Esophagus squamous epithelium (tissue), 5 donors: ENCODE measurements around the gene CD48. TPM values are rescaled to one million over a fixed set of nuclear protein-coding genes. Genes with fewer than 3 reads are reported as not detected.
A peak's percentile ranks its signal among the peaks of the same experiment; 100 is the strongest.

ENCODE experiments used
- DNase-seq: peaks from one replicate; lab custom pipeline; 2025; lab: John Stamatoyannopoulos, UW
- H3K27ac ChIP-seq, 4 donors: fragments of 200-600 bp; sonication (generic); one replicate each; pipeline ENCODE4 v1.5.1; 2016 to 2019; ENCODE audit warnings: mild to moderate bottlenecking in 1 of 4
- H3K27me3 ChIP-seq, 4 donors: fragments of 200-600 bp; sonication (generic); 1 replicate in 3 of 4; 2 replicates in 1 of 4; pipeline versions ENCODE4 v1.5.1 to v1.6.0; 2017 to 2021; ENCODE audit warnings: antibody characterized with exemption in 1 of 4
- H3K36me3 ChIP-seq, 3 donors: fragments of 200-600 bp; sonication (generic); one replicate each; pipeline ENCODE4 v1.5.1; 2016 to 2019
- H3K4me1 ChIP-seq, 3 donors: fragments of 200-600 bp; sonication (generic); one replicate each; pipeline ENCODE4 v1.5.1; 2017 to 2019
- H3K4me3 ChIP-seq, 4 donors: fragments of 200-600 bp; sonication (generic); 1 replicate in 3 of 4; 2 replicates in 1 of 4; pipeline ENCODE4 v1.5.1; 2016 to 2019; ENCODE audit warnings: mild to moderate bottlenecking in 2 of 4, moderate library complexity in 1 of 4
- H3K9me3 ChIP-seq, 3 donors: fragments of 200-600 bp; sonication (generic); one replicate each; pipeline ENCODE4 v1.5.1; 2016 to 2019
- POLR2A ChIP-seq, 4 donors: fragments of 450-650 bp; IDR thresholded peaks; one replicate each; pipeline ENCODE4 v1.6.1; 2017; ENCODE audit warnings: antibody characterized with exemption in 4 of 4, mild to moderate bottlenecking in 4 of 4, moderate library complexity in 3 of 4
- WGBS, 2 donors: methylation state at CpG; one replicate each; pipeline ENCODE4 v1.1.5; 2018; 5-methylcytosine and 5-hydroxymethylcytosine counted together
- intact Hi-C: fragments of 100-400 bp; cut with DNase I; formaldehyde crosslinking; loops from one replicate; pipeline ENCODE4 v1.15.0; 2022
- total RNA-seq, 4 donors: library from RNA; depleted of rRNA; stranded (reverse); fragments of >200 nt; gene quantifications; one replicate each; pipeline ENCODE4 v1.1.0, GENCODE V29; 2016
- TF ChIP-seq, protein P1 (sequence below), 6 experiments: fragments of 450-650 bp in 4 of 6; fragments of 200-600 bp in 2 of 6; sonication (generic) in 2 of 6; IDR thresholded peaks; one replicate each; pipeline ENCODE4 v1.5.1; 2016 to 2019; ENCODE audit warnings: antibody characterized with exemption in 6 of 6, mild to moderate bottlenecking in 4 of 6, moderate library complexity in 4 of 6
- donor health status: DM: yes; HTN: yes; CAD: no.

The CD48 gene
- total RNA-seq, 4 donors from 2014 or later, result 1.1 to 13.7 (median 5.3) TPM

DNA sequence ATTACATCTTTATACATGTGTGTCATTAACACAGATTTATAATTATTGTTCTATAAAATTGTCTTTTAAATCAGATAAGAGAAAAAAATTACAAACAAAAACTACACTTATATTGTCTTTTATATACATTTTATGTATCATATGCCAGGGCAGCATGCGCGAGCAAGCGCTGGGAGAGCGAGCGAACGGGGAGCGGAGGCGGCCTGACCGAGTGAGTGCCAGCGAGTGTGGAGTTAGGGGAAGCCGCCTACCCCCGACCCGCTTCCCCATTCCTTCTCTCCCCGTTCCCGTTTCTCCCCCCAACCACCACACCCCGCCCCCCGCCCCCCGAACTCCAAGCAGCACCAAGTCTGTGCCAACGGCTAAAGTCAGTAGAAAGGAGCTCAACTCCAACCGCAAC, 41.8 kb downstream of the CD48 start:
- intact Hi-C loops, result loop anchor here (10.0 kb wide), 2 partner anchors 165 to 285 kb away; partner anchors contain the start of gene ITLN2
- H3K4me1 ChIP-seq, result peaks cover 3 to 26% (median 4%) of the 10 kb centered on the region in 3 donors
- H3K36me3 ChIP-seq, result no peaks in the 10 kb centered on the region
- H3K27ac ChIP-seq, result no peak overlapping the region
- peaks cover 0 to 7% (median 0%) of the 10 kb centered on the region in 3 donors for H3K9me3 ChIP-seq
- 89 to 96% methylated on average over 15 to 20 of the region's 20 CpGs for WGBS, 2 donors
- DNase-seq, result no peak
- no peak overlapping the region for H3K4me3 ChIP-seq
- H3K27me3 ChIP-seq, result no peaks in the 10 kb centered on the region
- TF ChIP-seq, protein P1, sequence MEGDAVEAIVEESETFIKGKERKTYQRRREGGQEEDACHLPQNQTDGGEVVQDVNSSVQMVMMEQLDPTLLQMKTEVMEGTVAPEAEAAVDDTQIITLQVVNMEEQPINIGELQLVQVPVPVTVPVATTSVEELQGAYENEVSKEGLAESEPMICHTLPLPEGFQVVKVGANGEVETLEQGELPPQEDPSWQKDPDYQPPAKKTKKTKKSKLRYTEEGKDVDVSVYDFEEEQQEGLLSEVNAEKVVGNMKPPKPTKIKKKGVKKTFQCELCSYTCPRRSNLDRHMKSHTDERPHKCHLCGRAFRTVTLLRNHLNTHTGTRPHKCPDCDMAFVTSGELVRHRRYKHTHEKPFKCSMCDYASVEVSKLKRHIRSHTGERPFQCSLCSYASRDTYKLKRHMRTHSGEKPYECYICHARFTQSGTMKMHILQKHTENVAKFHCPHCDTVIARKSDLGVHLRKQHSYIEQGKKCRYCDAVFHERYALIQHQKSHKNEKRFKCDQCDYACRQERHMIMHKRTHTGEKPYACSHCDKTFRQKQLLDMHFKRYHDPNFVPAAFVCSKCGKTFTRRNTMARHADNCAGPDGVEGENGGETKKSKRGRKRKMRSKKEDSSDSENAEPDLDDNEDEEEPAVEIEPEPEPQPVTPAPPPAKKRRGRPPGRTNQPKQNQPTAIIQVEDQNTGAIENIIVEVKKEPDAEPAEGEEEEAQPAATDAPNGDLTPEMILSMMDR (IDR thresholded peaks at IDR 0.05), result no peak
- no peak for TF ChIP-seq POLR2A (IDR thresholded peaks at IDR 0.05)

DNA sequence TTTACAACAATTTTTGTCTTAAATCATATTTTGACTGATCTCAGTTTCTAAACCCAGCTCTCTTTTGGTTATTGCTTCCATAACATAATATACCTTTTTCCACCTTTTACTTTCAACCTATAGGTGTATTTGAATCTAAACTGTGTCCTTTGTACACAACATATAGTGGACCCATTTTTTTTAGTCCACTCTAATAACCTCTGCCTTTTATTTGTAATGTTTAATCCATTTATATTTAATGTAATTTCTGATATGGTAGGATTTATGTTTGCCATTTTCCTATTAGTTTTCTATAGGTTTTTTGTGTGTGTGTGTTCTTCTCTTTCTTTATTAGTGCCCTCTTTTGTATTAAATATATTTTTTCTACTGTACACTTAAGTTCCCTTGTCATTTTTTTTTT, 42.3 kb downstream of the CD48 start:
- Histone ChIP-seq H3K27ac (no peak overlapping the region), H3K4me3 (no peak overlapping the region), H3K36me3 (no peaks in the 10 kb centered on the region), H3K9me3 (peaks cover 0 to 7% (median 0%) of the 10 kb centered on the region in 3 donors), H3K4me1 (peaks cover 2 to 21% (median 4%) of the 10 kb centered on the region in 3 donors), H3K27me3 (no peaks in the 10 kb centered on the region)
- intact Hi-C loops, result no loop called here
- DNase-seq, result no peak
- TF ChIP-seq POLR2A (IDR thresholded peaks at IDR 0.05), result no peak
- TF ChIP-seq, protein P1 (IDR thresholded peaks at IDR 0.05), result no peak

GRCh38 chr1:160667896-160668295, 43.7 kb downstream of the CD48 start:
- TF ChIP-seq POLR2A (IDR thresholded peaks at IDR 0.05), result no peak
- TF ChIP-seq, protein P1 (IDR thresholded peaks at IDR 0.05), result no peak
- WGBS, 2 donors, result 82 to 88% methylated on average over 2 of the region's 2 CpGs
- Histone ChIP-seq H3K4me3 (no peak overlapping the region), H3K9me3 (peaks cover 0 to 7% (median 0%) of the 10 kb centered on the region in 3 donors), H3K36me3 (no peaks in the 10 kb centered on the region), H3K27me3 (no peaks in the 10 kb centered on the region), H3K4me1 (peaks cover 0 to 13% (median 2%) of the 10 kb centered on the region in 3 donors), H3K27ac (no peak overlapping the region)
- DNase-seq, result no peak
- intact Hi-C loops, result no loop called here

DNA sequence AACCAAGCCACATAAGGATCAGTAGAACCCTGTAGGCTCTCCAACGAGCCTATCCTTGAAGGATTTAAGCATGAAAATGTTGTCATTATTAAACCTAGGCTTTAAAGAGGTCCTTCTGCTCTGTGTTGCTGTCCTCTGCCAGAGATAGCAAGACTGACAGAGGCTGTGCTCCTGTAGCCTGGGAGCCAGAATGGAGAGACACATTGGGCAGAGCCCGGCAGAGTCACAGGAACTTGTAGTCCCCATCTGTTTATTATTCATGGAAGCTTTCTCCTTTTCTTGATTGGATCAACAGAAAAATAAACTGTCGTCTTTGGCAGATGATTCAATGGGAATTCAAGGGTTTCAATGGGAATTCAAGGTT, 45.6 kb downstream of the CD48 start:
- Histone ChIP-seq H3K4me3 (no peak overlapping the region), H3K9me3 (peaks cover 0 to 7% (median 0%) of the 10 kb centered on the region in 3 donors), H3K36me3 (no peaks in the 10 kb centered on the region), H3K27me3 (no peaks in the 10 kb centered on the region), H3K4me1 (peaks cover 0 to 13% (median 2%) of the 10 kb centered on the region in 3 donors), H3K27ac (peak overlapping the region in 2 of 4 donors; percentile 63 to 64)
- WGBS, 2 donors, result 22 to 41% methylated on average over 3 of the region's 3 CpGs
- intact Hi-C loops, result no loop called here
- DNase-seq, result no peak
- TF ChIP-seq POLR2A (IDR thresholded peaks at IDR 0.05), result no peak
- TF ChIP-seq, protein P1 (IDR thresholded peaks at IDR 0.05), result no peak

DNA sequence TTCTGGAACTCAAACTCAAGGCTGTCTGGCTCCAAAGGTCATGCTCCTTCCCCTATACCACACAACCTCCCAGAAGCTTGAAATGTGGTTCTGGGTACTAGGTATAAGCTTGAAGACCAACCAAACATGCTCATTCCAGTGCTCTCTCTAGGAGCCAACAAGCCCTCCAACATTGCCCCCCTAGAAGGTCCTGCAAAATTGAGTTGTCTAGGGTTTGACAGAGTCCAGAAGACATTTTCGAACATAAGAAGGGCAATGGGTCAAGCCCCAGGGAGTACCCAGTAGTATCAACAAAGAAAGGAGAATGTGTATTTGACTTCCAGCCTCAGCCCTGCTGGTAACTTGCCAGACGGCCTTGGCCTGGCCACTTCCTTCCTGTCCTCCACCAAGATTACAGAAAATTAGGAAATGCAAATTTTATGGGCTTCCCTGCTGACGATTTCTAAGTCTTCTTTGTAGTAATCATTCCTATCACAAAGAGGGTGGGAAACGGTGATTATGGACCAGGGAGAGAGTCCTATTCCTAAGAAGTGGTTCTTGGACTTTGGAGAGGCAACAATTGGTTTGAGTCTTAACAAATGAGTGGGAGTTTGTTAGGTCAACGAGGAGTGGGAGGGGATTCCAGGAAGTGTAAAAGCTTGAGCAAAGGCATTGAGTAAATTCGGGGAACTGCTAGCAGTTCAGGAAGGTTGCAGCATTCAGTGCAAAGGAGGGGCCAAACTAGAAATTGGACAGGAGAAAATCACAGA, 46.1 kb downstream of the CD48 start:
- intact Hi-C loops, result no loop called here
- peaks cover 0 to 13% (median 2%) of the 10 kb centered on the region in 3 donors for H3K4me1 ChIP-seq
- peaks cover 0 to 7% (median 0%) of the 10 kb centered on the region in 3 donors for H3K9me3 ChIP-seq
- peak overlapping the region in 3 of 4 donors; percentile 5 to 64 (median 63) for H3K27ac ChIP-seq
- no peaks in the 10 kb centered on the region for H3K27me3 ChIP-seq
- H3K36me3 ChIP-seq, result no peaks in the 10 kb centered on the region
- peak overlapping the region in 1 of 4 donors; percentile 8 for H3K4me3 ChIP-seq
- no peak for DNase-seq
- 21 to 40% methylated on average over 6 of the region's 6 CpGs for WGBS, 2 donors
- no peak for TF ChIP-seq POLR2A (IDR thresholded peaks at IDR 0.05)
- TF ChIP-seq, protein P1 (IDR thresholded peaks at IDR 0.05), result no peak
